ENCODE measurements around the gene RNF150. TPM values are rescaled to one million over a fixed set of nuclear protein-coding genes. Genes with fewer than 3 reads are reported as not detected.

Gene RNF150
- total RNA-seq, 3 donors from 2014 or later: 2.5 to 88.8 (median 3.1) TPM

Other genes with a start within 250 kb of the RNF150 start
- gene ZNF330, start 87.4 kb upstream of the RNF150 start, total RNA-seq: 10 to 100 TPM; 24.8 to 39.5 (median 24.9) TPM

All from mucosa of descending colon (tissue), 3 donors.